Aorta (tissue), 5 donors: ENCODE data around the gene ATAD5. TPM values are rescaled to one million over a fixed set of nuclear protein-coding genes. Genes with fewer than 3 reads are reported as not detected.
"Not testable (repeated sequence)": the region's sequence is repeated elsewhere in the genome, so short reads cannot be mapped to it uniquely, and the experiment has no call there.

ENCODE experiments used
- ATAC-seq: fragments of 200-7000 bp; cut with Tn5 transposase; one replicate; pipeline ENCODE4 v1.9.1; 2022; ENCODE audit warnings: moderate library complexity; ENCODE audit not compliant: low FRiP score
- DNase-seq, 2 donors: peaks; one replicate each; pipeline ENCODE4 v3.0.0-alpha.2; 2020
- H3K27ac ChIP-seq, 2 donors: one replicate each; pipeline ENCODE4 v1.5.1; 2013; ENCODE audit warnings: low read length in 2 of 2, mild to moderate bottlenecking in 2 of 2, moderate library complexity in 2 of 2, control low read depth in 1 of 2, inconsistent platforms in 1 of 2, low read depth in 1 of 2
- H3K27me3 ChIP-seq, 2 donors: one replicate each; pipeline ENCODE4 v1.6.1; 2013; ENCODE audit warnings: control low read depth in 1 of 2, low read length in 1 of 2, mild to moderate bottlenecking in 1 of 2, moderate library complexity in 1 of 2; ENCODE audit not compliant: insufficient read depth in 2 of 2, control insufficient read depth in 1 of 2
- H3K36me3 ChIP-seq, 2 donors: one replicate each; pipeline ENCODE4 v1.6.1; 2013; ENCODE audit warnings: control low read depth in 1 of 2, low read length in 1 of 2, mild to moderate bottlenecking in 1 of 2; ENCODE audit not compliant: insufficient read depth in 2 of 2, control insufficient read depth in 1 of 2
- H3K4me1 ChIP-seq, 2 donors: one replicate each; pipeline ENCODE4 v1.6.1; 2013; ENCODE audit warnings: low read length in 2 of 2, control low read depth in 1 of 2, mild to moderate bottlenecking in 1 of 2, moderate library complexity in 1 of 2; ENCODE audit not compliant: insufficient read depth in 2 of 2, control insufficient read depth in 1 of 2
- H3K4me3 ChIP-seq, 2 donors: one replicate each; pipeline ENCODE4 v1.5.1; 2013; ENCODE audit warnings: low read length in 2 of 2, control low read depth in 1 of 2, mild to moderate bottlenecking in 1 of 2
- H3K9me3 ChIP-seq: one replicate; pipeline ENCODE4 v1.6.1; 2013; ENCODE audit warnings: mild to moderate bottlenecking, low read length; ENCODE audit not compliant: control insufficient read depth
- WGBS, 2 donors: extraction: QIAGEN DNeasy Blood & Tissue Kit; methylation state at CpG; one replicate each; pipeline ENCODE4 v1.1.7; 2013; 5-methylcytosine and 5-hydroxymethylcytosine counted together
- intact Hi-C, 2 donors: fragments of 100-400 bp; cut with DNase I; formaldehyde crosslinking; loops; one replicate each; pipeline versions ENCODE4 v1.14.2 to v1.15.0; 2022
- polyA plus RNA-seq, 2 donors: library from polyadenylated mRNA; stranded (reverse); fragments of 200-250 nt; gene quantifications; one replicate each; pipeline ENCODE4 v1.2.3, GENCODE V29; 2013
- total RNA-seq, 2 donors: library from RNA; stranded (reverse); fragmentation: NEBNext Ultra II Directional; extraction: Animal tissue kit (Norgen Biotek cat#: 25700); gene quantifications; one replicate each; pipeline ENCODE4 v1.2.1, GENCODE V29; 2021
- donor health status: healthy with polysubstance abuse.
- donor health status: Bipolar disorder and iron deficiency.
- donor health status: DM: no; HTN: no; CAD: no.
- donor health status: DM: no; HTN: no; CAD: no.
- donor health status: DM: yes; HTN: yes; CAD: no.

The ATAD5 gene
- total and polyA plus RNA-seq, 4 donors = 0.28 to 1.6 (median 1.2) TPM; not detected in 1

- WGBS, 2 donors = 96 to 98% methylated on average over 7 of the region's 7 CpGs
- Histone ChIP-seq H3K27me3 (no peaks in the 10 kb centered on the region), H3K27ac (no peak overlapping the region), H3K4me1 (peaks cover 0 to 4% of the 10 kb centered on the region in 2 donors), H3K36me3 (no peaks in the 10 kb centered on the region), H3K9me3 (no peaks in the 10 kb centered on the region), H3K4me3 (no peak overlapping the region)
- DNase-seq (no peak), ATAC-seq (no peak)
- intact Hi-C loops = no loop called here
Measured at GRCh38 chr17:30816165-30816564, 15.6 kb upstream of the ATAD5 start.

- Histone ChIP-seq H3K9me3 (no peaks in the 10 kb centered on the region), H3K4me1 (no peaks in the 10 kb centered on the region), H3K36me3 (no peaks in the 10 kb centered on the region), H3K27me3 (no peaks in the 10 kb centered on the region), H3K27ac (no peak overlapping the region), H3K4me3 (no peak overlapping the region)
- WGBS, 2 donors = 92 to 94% methylated on average over 8 of the region's 8 CpGs
- intact Hi-C loops = loop anchor here in 1 of 2 donors (10.0 kb wide), 1 partner anchor 155 kb away; the partner anchor contains the start of gene RNF135
- no peak for ATAC-seq
- DNase-seq = no peak
Measured at GRCh38 chr17:30819971-30820705, 11.6 kb upstream of the ATAD5 start.

- no peaks in the 10 kb centered on the region for H3K4me1 ChIP-seq
- no peak overlapping the region for H3K4me3 ChIP-seq
- DNase-seq = no peak
- H3K27ac ChIP-seq = no peak overlapping the region
- intact Hi-C loops = loop anchor here in 1 of 2 donors (10.0 kb wide), 1 partner anchor 153 kb away; the partner anchor contains the start of gene RNF135
- no peaks in the 10 kb centered on the region for H3K27me3 ChIP-seq
- no peaks in the 10 kb centered on the region for H3K36me3 ChIP-seq
- WGBS, 2 donors = 53 to 56% methylated on average over 9 of the region's 9 CpGs
- no peaks in the 10 kb centered on the region for H3K9me3 ChIP-seq
- ATAC-seq = no peak
Measured at GRCh38 chr17:30821871-30822723, 9.7 kb upstream of the ATAD5 start.

- H3K27ac ChIP-seq, DNase-seq, H3K4me1 ChIP-seq, H3K9me3 ChIP-seq, H3K27me3 ChIP-seq, H3K4me3 ChIP-seq, ATAC-seq, H3K36me3 ChIP-seq: not testable (repeated sequence)
- intact Hi-C loops = loop anchor here in 1 of 2 donors (10.0 kb wide), 1 partner anchor 152 kb away; the partner anchor contains the start of gene RNF135
- WGBS, 2 donors = 89% methylated on average over 14 of the region's 14 CpGs
Measured at GRCh38 chr17:30822919-30823318, 8.8 kb upstream of the ATAD5 start.

GRCh38 chr17:30823421-30823820 is 8.3 kb upstream of the ATAD5 start:
- Histone ChIP-seq H3K4me3 (peak overlapping the region; percentile 67 to 81), H3K9me3 (no peaks in the 10 kb centered on the region), H3K27ac (no peak overlapping the region), H3K27me3 (no peaks in the 10 kb centered on the region), H3K4me1 (no peaks in the 10 kb centered on the region), H3K36me3 (no peaks in the 10 kb centered on the region)
- intact Hi-C loops = loop anchor here in 1 of 2 donors (10.0 kb wide), 1 partner anchor 151 kb away; the partner anchor contains the start of gene RNF135
- ATAC-seq = no peak
- no peak for DNase-seq
- 43 to 46% methylated on average over 7 of the region's 7 CpGs for WGBS, 2 donors

- no peak for ATAC-seq
- H3K9me3 ChIP-seq = no peaks in the 10 kb centered on the region
- intact Hi-C loops = loop anchor here in 1 of 2 donors (10.0 kb wide), 1 partner anchor 151 kb away; the partner anchor contains the start of gene RNF135
- H3K4me1 ChIP-seq = no peaks in the 10 kb centered on the region
- 0 to 1% methylated on average over 11 of the region's 11 CpGs for WGBS, 2 donors
- H3K36me3 ChIP-seq = no peaks in the 10 kb centered on the region
- no peaks in the 10 kb centered on the region for H3K27me3 ChIP-seq
- peak overlapping the region; percentile 67 to 81 for H3K4me3 ChIP-seq
- no peak overlapping the region for H3K27ac ChIP-seq
- no peak for DNase-seq
Measured at GRCh38 chr17:30824002-30824355, 7.8 kb upstream of the ATAD5 start.

GRCh38 chr17:30824356-30825145 is 7.2 kb upstream of the ATAD5 start, which contains the start of gene CRLF3:
TSS of gene CRLF3 (minus strand) at chr17:30824692. CDS start at chr17:30824651, 41 bp downstream.
- Histone ChIP-seq H3K27me3 (no peaks in the 10 kb centered on the region), H3K4me3 (peak within 1 kb of the TSS; percentile 67 to 81), H3K36me3 (no peaks in the 10 kb centered on the region), H3K4me1 (no peaks in the 10 kb centered on the region), H3K27ac (peak within 1 kb of the TSS in 1 of 2 donors; percentile 17), H3K9me3 (no peaks in the 10 kb centered on the region)
- ATAC-seq = peak; percentile 98
- WGBS, 2 donors = 6 to 7% methylated on average over 64 to 75 of the region's 75 CpGs
- intact Hi-C loops = loop anchor here in 1 of 2 donors (10.0 kb wide), 1 partner anchor 150 kb away; the partner anchor contains the start of gene RNF135
- peak; percentile 93 to 96 for DNase-seq

GRCh38 chr17:30827082-30827481 is 4.7 kb upstream of the ATAD5 start:
- no peaks in the 10 kb centered on the region for H3K4me1 ChIP-seq
- H3K36me3 ChIP-seq = no peaks in the 10 kb centered on the region
- DNase-seq = no peak
- H3K9me3 ChIP-seq = no peaks in the 10 kb centered on the region
- intact Hi-C loops = loop anchor here in 1 of 2 donors (10.0 kb wide), 1 partner anchor 148 kb away; the partner anchor contains the start of gene RNF135
- H3K27me3 ChIP-seq = no peaks in the 10 kb centered on the region
- H3K4me3 ChIP-seq = no peak overlapping the region
- WGBS, 2 donors = 82% methylated on average over 6 of the region's 6 CpGs
- no peak overlapping the region for H3K27ac ChIP-seq
- ATAC-seq = no peak
